HK-2 (cell line): ENCODE data around the gene GPN1.
"Not testable (repeated sequence)": the region's sequence is repeated elsewhere in the genome, so short reads cannot be mapped to it uniquely, and the experiment has no call there.

Experiments used
- DNase-seq: peaks from one replicate; pipeline ENCODE4 v3.0.0-alpha.2; 2018; ENCODE audit not compliant: unreplicated experiment

The GPN1 gene

GRCh38 chr2:27628767-27629709 is at the start of gene GPN1, which contains the start of gene CCDC121:
Gene GPN1 (plus strand): TSS chr2:27629050. CDS start chr2:27629059, 9 bp downstream.
Gene CCDC121 (minus strand): TSS chr2:27629012. CDS start chr2:27627799, 1,213 bp downstream.
- DNase-seq: peak; percentile 96

GRCh38 chr2:27581417-27582128 is 47.3 kb upstream of the GPN1 start:
- no peak for DNase-seq

GRCh38 chr2:27582129-27582694 is 46.6 kb upstream of the GPN1 start:
- no peak for DNase-seq

GRCh38 chr2:27582695-27583389 is 46.0 kb upstream of the GPN1 start, which contains the start of gene ZNF512:
Gene ZNF512 (plus strand): TSS chr2:27583042. CDS start chr2:27583113, 71 bp downstream.
- DNase-seq: peak; percentile 88

- no peak for DNase-seq
Observed at GRCh38 chr2:27583390-27583915, 45.4 kb upstream of the GPN1 start.

GRCh38 chr2:27584597-27584996 is 44.3 kb upstream of the GPN1 start:
- no peak for DNase-seq

GRCh38 chr2:27587025-27587424 is 41.8 kb upstream of the GPN1 start:
- no peak for DNase-seq

GRCh38 chr2:27588308-27588707 is 40.5 kb upstream of the GPN1 start:
- DNase-seq: no peak

- DNase-seq: no peak
Observed at GRCh38 chr2:27591745-27592144, 37.1 kb upstream of the GPN1 start.

- DNase-seq: no peak
Observed at GRCh38 chr2:27593240-27593639, 35.6 kb upstream of the GPN1 start.

- DNase-seq: not testable (repeated sequence)
Observed at GRCh38 chr2:27594020-27594703, 34.7 kb upstream of the GPN1 start.

- not testable (repeated sequence) for DNase-seq
Observed at GRCh38 chr2:27595412-27595811, 33.4 kb upstream of the GPN1 start.

GRCh38 chr2:27596627-27597026 is 32.2 kb upstream of the GPN1 start:
- no peak for DNase-seq

GRCh38 chr2:27606611-27607010 is 22.2 kb upstream of the GPN1 start:
- DNase-seq: no peak

GRCh38 chr2:27613985-27614384 is 14.9 kb upstream of the GPN1 start:
- no peak for DNase-seq

GRCh38 chr2:27615316-27615715 is 13.5 kb upstream of the GPN1 start:
- no peak for DNase-seq

GRCh38 chr2:27621524-27621923 is 7.3 kb upstream of the GPN1 start:
- DNase-seq: no peak

- peak; percentile 16 for DNase-seq
Observed at GRCh38 chr2:27622921-27623384, 5.9 kb upstream of the GPN1 start.

- DNase-seq: no peak
Observed at GRCh38 chr2:27624943-27625342, 3.9 kb upstream of the GPN1 start.

- not testable (repeated sequence) for DNase-seq
Observed at GRCh38 chr2:27626323-27626722, 2.5 kb upstream of the GPN1 start.

- not testable (repeated sequence) for DNase-seq
Observed at GRCh38 chr2:27626921-27627320, 1.9 kb upstream of the GPN1 start.
